PC-3 (cell line): ENCODE results near the gene COL1A1.

ENCODE experiments used
- CTCF ChIP-seq: fragments of 300-600 bp; sonication (generic); conservative IDR thresholded peaks from 2 replicates; pipeline ENCODE4 v1.5.1; 2017; ENCODE audit warnings: antibody characterized with exemption, low read depth, mild to moderate bottlenecking, low read length
- EZH2 ChIP-seq: fragments of 300-600 bp; sonication (generic); IDR thresholded peaks from one replicate; pipeline ENCODE4 v1.6.1; 2017; ENCODE audit warnings: antibody characterized with exemption, mild to moderate bottlenecking, low read length; ENCODE audit not compliant: unreplicated experiment
- EZH2phosphoT487 ChIP-seq: fragments of 300-600 bp; sonication (generic); IDR thresholded peaks from 2 replicates; pipeline ENCODE4 v1.6.1; 2018; ENCODE audit warnings: mild to moderate bottlenecking, antibody characterized with exemption, low read length, borderline replicate concordance

GRCh38 chr17:50176559-50177357, 24.7 kb downstream of the COL1A1 start:
- TF ChIP-seq CTCF (0 out of 2 replicates have a peak, but pooled peaks have one; percentile 17), EZH2 (no peak), EZH2phosphoT487 (no peak)
